GM19023 (cell line): ENCODE results near the gene IL15RA.
A peak's percentile ranks its signal among the peaks of the same experiment; 100 is the strongest.
"Not testable (repeated sequence)": the region's sequence is repeated elsewhere in the genome, so short reads cannot be mapped to it uniquely, and the experiment has no call there.

Experiments
- ATAC-seq: cut with Tn5 transposase; IDR thresholded peaks from one replicate; pipeline ENCODE4 v1.9.1; 2021; ENCODE audit warnings: mild to moderate bottlenecking, moderate library complexity; ENCODE audit not compliant: unreplicated experiment

IL15RA gene

DNA sequence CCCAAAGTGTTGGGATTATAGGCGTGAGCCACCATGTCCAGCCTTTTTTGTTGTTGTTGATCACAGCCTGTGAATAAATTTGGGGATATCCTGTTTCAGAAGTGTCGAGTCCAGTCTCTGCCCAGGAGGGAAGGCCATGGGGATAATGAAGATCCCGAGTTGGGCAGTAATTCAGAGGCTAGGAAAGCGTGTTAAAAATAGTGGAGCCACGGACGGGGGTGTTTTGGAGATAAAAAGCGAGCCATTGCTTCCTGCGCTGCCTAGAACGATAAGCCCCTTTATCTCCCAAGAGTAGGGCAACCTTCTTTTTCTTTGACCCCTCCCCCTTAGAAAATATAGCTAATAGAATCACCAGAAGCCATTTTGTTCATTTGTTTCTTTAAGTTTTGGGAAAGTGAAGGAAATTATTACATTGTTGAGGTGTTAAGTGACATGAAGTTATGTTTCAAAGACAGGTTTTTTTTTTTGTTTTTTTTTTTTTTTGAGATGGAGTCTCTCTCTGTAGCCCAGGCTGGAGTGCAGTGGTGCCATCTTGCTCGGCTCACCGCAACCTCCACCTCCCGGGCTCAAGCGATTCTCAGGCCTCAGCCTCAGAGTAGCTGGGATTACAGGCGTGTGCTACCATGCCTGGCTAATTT, 43.3 kb downstream of the IL15RA start:
- no peak for ATAC-seq

DNA sequence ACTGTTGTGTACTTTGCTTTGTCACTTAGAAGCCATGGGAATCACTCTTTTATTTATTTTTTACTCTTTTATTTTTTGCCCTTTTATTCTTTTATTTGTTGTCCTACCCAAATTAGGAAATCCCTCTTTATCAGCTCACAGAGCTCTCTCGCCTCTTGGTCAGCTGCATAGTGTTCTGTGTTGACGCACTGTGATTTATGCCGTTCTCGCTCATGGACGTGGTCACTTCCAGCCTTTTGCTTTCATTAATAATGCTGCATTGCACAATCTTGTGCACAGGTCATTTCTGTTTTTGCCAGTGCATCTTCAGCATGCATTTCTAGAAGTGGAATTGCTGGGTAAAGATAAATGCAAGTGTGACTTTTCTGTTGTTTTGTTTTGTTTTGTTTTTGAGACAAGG, 45.0 kb downstream of the IL15RA start:
- no peak for ATAC-seq

DNA sequence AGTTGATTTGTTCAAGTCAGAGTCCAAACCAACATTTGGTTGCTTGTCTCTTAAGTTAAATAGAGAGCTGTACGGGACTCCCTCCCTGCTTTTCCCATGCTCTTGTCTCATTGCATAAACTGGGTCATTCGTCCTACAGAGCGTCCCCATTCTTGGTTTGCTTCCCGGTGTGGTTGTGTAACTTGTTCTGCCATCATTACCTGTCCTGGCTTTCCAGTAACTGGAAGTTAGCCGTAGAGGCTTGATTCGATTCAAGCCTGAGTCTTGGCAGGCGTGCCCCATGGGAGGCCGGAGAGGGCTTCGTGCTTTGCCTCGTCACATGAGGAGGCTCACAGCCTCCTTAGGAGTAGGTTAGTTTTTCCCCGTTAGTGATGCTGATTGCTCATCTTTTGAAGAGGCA, 47.1 kb downstream of the IL15RA start:
- no peak for ATAC-seq

DNA sequence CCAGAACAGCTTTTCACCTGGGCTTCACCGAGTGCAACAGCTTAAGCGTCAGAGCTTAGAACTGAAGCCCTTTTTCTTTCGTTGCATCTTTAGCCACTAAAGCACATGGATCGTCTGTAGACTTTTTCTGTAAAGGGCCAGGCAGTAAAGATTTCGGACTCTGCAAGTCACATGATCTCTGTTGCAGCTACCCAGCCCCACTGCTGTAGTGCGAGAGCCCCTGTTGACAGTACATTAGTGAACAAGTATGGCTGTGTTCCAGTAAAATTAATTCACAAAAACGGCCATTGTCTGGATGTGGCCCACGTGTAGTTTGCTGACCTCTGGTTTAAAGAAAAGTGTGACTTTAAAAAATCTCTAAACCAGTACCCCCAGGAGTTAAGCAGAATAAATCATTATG, 47.9 kb downstream of the IL15RA start:
- ATAC-seq, result no peak

DNA sequence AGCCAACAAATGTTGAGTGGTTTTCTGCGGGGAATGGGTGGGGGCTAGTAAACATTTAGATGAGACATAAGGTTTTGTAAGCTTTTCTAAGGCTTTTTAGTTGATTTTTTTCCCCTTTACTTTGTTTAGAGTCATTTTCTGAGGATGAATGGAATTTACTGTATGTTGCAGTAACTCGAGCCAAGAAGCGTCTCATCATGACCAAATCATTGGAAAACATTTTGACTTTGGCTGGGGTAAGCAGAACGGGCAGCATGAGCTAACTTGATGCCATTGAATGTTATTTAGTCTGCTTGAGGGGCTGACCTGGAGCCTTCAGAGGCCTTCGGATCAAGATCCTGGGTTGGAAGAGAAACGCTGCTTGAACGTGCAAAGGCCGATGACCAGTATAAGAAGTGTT, 50.0 kb downstream of the IL15RA start:
- ATAC-seq, result no peak

- no peak for ATAC-seq
Observed at GRCh38 chr10:5924889-5925288, 52.5 kb downstream of the IL15RA start.

- ATAC-seq, result no peak
Observed at GRCh38 chr10:5921746-5922145, 55.6 kb downstream of the IL15RA start.

DNA sequence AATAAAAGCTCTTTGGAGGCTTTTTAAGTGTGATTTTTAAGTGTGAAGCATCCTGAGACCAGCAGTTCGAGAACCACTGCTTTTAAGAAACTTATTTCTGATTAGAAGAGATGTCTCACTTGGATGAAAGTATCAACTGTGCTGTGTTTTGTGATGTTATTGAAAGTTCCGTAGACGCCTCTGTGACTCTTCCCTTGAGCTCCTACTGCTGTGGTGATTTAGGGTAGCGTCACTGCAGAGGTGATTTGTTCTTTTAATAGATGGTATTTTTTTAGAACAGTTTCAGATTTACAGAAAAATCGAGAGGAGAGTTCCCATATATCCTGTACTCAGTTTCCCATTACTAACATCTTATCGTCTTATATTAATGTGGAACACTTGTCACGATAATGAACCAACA, 57.8 kb downstream of the IL15RA start:
- ATAC-seq, result no peak

DNA sequence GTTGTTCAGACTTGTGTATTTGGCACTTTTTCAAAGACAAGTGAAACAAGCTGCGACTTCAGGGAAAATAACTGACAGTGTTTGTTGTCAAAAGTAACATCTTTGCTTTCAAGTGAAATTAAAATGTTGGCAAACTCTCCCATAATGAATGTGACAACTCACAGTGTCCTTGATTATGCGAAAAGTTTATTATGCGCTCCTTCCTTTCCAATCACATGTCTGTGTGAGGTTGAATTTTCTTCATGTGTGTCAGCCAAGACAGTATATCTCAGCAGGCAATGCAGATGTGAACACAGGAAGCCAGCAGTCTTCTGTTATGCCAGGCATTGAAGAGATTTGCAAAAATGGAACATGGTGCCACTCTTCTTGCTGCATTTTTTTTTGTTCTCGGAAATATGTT, 58.6 kb downstream of the IL15RA start:
- no peak for ATAC-seq

DNA sequence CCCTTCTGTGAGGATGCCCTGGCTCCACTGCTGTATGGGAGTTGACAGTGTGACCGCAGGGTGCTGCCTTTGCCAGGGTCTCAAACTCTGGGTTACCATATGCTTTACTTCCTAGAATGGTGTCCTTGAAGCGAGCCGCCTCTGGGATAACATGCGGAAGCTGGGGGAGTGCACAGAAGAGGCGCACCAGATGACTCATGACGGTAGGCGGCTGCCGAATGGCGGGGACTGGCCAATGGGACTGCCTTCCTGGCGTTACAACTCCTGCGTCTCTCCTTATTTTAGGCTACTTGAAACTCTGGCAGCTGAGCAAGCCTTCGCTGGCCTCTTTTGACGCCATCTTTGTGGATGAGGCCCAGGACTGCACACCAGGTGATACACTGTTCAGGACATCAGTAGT, 60.0 kb downstream of the IL15RA start:
- no peak for ATAC-seq

DNA sequence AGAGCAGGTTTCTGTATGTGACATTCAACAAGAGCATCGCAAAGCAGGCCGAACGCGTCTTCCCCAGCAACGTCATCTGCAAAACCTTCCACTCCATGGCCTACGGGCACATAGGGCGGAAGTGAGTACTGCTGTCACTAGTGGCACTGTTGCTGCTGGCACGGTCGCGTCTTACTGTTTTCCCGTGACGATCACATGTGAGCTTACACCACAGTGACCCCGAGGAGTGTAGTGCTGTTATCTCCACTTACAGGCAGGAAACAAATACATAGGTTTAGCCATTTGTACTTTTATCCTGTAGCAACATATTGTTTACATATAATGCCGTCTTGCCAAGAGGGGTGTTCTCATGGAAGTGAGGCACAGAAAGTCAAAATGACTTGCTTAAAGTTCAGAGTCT, 61.9 kb downstream of the IL15RA start:
- ATAC-seq, result no peak

DNA sequence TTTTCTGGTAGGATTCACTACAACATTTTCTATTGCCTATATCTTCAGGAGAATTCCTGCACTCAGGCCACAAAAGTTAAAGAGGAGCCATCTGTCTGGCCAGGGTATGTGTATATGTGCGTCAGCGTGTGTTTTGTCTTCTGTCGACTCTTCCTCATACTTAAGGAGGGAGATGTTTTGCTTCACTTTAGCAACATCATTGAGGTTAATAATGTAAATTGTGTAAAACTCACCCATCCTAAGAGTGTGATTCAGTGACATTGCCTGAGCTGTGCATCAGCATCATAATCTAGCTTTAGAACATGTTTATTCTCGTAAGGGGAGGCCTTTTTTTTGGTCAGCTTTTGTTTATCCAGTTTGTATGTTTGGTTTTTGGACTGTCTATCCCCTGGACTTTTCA, 63.6 kb downstream of the IL15RA start:
- no peak for ATAC-seq

DNA sequence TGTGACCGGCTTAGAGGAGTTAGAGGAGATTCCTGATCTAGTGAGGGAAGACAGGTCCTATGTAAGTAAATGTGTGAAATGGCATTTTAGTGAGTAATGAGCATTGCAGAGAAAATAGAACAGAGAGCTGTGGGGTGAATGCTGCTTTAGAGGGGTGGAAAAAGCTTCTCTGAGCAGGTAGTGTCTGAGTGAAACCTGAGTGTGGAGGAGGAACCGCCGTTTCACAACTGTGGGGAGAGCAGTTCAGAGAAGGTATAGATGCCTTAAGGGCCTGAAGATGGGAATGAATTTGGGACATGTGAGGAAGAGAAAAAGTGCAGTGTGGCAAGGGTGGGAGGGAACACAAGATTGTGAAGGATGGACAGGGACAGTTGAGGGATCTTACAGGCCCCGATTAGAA, 65.7 kb downstream of the IL15RA start:
- no peak for ATAC-seq

DNA sequence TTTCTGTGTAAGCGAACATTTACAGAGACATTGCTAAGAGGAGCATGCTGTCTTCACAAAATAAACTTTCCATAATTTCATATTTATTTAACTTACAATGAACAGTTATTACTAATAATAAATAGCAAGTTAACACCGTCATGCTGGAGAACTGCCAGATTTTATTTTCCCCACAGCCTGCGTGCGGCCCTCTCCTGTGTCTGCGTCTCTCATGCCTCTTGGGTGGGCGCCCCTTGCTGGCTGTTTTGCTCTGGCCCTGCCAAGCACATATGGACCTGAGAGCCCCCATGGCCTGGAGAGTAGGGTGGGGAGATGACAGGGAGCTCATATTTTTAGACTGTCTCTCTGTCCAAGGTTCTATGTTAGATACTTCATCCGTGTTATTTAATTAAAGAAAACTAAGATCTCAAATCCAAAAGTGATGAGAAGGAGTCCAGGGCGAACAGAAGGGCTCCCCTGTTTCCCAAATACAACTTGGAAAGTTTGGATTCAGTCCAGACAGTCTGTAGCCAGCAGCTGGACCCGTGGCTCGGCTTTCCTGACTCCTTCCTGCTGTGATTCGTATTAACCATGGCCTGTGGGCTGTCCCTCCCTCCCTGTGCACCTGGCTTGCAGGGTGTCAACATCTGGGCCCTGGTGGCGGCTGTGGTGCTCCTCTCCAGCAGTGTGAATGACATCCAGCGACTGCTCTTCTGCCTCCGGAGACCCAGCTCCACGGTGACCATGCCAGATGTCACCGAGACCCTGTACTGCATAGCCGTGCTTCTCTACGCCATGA, 66.8 kb downstream of the IL15RA start:
- no peak for ATAC-seq

- not testable (repeated sequence) for ATAC-seq
Observed at GRCh38 chr10:5908676-5909075, 68.7 kb downstream of the IL15RA start.

GRCh38 chr10:5906651-5907050, 70.7 kb downstream of the IL15RA start:
- ATAC-seq, result no peak

- ATAC-seq, result no peak
Observed at GRCh38 chr10:5905854-5906507, 71.4 kb downstream of the IL15RA start.

DNA sequence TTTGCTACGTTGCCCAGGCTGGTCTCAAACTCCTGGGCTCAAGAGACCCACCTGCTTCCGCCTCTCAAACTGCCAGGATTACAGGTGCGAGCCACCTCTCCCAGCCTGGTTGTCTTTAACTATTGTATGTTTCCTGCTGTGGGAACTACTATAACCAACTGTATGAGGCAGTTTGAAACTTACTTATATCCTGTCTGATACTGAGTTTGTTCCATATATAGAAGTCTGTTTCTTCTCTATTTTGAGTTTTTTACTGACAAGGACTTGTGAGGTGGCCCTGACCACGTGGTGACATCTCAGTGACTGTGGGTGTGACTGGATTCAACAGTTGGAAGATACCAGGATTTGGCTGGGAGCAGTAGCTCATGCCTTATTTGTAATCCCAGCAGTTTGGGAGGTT, 73.1 kb downstream of the IL15RA start:
- peak; percentile 93 for ATAC-seq

DNA sequence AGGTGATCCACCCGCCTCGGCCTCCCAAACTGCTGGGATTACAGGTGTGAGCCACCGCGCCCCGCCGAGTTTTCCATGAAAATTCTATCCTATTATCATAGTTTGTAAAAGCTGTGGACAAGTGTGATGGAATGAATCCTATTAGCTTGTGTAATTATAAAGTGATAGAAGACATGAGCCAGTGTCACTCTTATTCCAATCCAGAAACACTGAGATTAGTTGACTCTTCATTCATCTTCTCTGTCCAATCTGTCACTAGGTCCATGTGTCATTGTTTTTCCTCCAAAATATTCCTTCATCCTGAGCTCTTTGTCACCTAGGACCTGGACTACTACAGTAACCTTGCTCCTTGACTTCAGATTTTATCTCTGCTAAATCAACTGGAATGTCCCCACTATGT, 73.8 kb downstream of the IL15RA start:
- no peak for ATAC-seq

- ATAC-seq, result no peak
Observed at GRCh38 chr10:5902511-5903274, 74.7 kb downstream of the IL15RA start.
